Measurements from ENCODE around the gene NEK2. TPM values are rescaled to one million over a fixed set of nuclear protein-coding genes. Genes with fewer than 3 reads are reported as not detected.

The NEK2 gene
- total RNA-seq, 3 donors from 2014 or later (not counting 1 experiment from before 2014, with no cell fraction given), result 0.78 to 1.0 (median 0.99) TPM

DNA sequence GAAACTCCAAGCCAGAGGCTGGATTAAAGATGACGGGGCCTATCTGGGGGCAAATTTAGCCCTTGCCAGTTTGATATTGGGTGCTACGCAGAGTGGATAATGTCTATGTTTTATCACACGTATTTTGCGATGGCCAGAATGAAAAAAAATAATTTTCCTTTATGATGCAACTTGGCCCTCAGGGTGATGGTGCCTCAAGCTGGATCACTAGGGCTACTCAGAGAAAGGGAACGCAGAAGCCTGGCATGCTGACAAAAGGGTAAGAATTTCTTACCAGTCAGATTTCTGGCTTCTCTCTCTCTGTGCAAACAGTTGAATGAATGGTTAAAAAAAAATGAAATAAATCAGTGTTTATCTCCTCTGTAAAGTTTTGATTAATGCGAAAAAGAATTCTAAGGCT, 32.6 kb upstream of the NEK2 start:
- Histone ChIP-seq H3K4me1 (ENCODE audit: control insufficient read depth, insufficient read depth, low read length) (no peaks in the 10 kb centered on the region), H3K4me3 (ENCODE audit: low read length) (no peak overlapping the region), H3K27ac (ENCODE audit: low read length) (no peak overlapping the region), H3K27me3 (ENCODE audit: control insufficient read depth, insufficient read depth, low read length) (no peaks in the 10 kb centered on the region), H3K9me3 (ENCODE audit: control insufficient read depth, insufficient read depth, low read length) (no peaks in the 10 kb centered on the region), H3K36me3 (ENCODE audit: control insufficient read depth, insufficient read depth, low read length) (no peaks in the 10 kb centered on the region)
- Mint-ChIP-seq H3K9me3 (no peaks in the 10 kb centered on the region), H3K27me3 (ENCODE audit: low read depth in 2 of 2) (no peaks in the 10 kb centered on the region), H3K4me1 (no peaks in the 10 kb centered on the region), H3K36me3 (no peaks in the 10 kb centered on the region), H3K4me3 (no peak overlapping the region), H3K27ac (no peak overlapping the region)
- WGBS (ENCODE audit: insufficient coverage), result 97% methylated on average over 6 of the region's 6 CpGs
- intact Hi-C loops (cut with micrococcal nuclease), result no loop called here
- TF ChIP-seq, protein P1, sequence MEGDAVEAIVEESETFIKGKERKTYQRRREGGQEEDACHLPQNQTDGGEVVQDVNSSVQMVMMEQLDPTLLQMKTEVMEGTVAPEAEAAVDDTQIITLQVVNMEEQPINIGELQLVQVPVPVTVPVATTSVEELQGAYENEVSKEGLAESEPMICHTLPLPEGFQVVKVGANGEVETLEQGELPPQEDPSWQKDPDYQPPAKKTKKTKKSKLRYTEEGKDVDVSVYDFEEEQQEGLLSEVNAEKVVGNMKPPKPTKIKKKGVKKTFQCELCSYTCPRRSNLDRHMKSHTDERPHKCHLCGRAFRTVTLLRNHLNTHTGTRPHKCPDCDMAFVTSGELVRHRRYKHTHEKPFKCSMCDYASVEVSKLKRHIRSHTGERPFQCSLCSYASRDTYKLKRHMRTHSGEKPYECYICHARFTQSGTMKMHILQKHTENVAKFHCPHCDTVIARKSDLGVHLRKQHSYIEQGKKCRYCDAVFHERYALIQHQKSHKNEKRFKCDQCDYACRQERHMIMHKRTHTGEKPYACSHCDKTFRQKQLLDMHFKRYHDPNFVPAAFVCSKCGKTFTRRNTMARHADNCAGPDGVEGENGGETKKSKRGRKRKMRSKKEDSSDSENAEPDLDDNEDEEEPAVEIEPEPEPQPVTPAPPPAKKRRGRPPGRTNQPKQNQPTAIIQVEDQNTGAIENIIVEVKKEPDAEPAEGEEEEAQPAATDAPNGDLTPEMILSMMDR (IDR thresholded peaks at IDR 0.05), result no peak
- DNase-seq (no peak), ATAC-seq (no peak)

GRCh38 chr1:211705467-211706091, 30.2 kb upstream of the NEK2 start:
- Mint-ChIP-seq H3K9me3 (no peaks in the 10 kb centered on the region), H3K4me1 (no peaks in the 10 kb centered on the region), H3K4me3 (no peak overlapping the region), H3K36me3 (no peaks in the 10 kb centered on the region), H3K27me3 (ENCODE audit: low read depth in 2 of 2) (peaks cover 0 to 2% of the 10 kb centered on the region in 2 donors), H3K27ac (no peak overlapping the region)
- 84% methylated on average over 5 of the region's 6 CpGs for WGBS (ENCODE audit: insufficient coverage)
- H3K27me3 ChIP-seq (ENCODE audit: control insufficient read depth, insufficient read depth, low read length), result no peaks in the 10 kb centered on the region
- ATAC-seq (no peak), DNase-seq (no peak)
- no peak overlapping the region for H3K27ac ChIP-seq (ENCODE audit: low read length)
- H3K9me3 ChIP-seq (ENCODE audit: control insufficient read depth, insufficient read depth, low read length), result no peaks in the 10 kb centered on the region
- intact Hi-C loops (cut with micrococcal nuclease), result no loop called here
- TF ChIP-seq, protein P1 (IDR thresholded peaks at IDR 0.05), result no peak
- H3K4me1 ChIP-seq (ENCODE audit: control insufficient read depth, insufficient read depth, low read length), result no peaks in the 10 kb centered on the region
- no peak overlapping the region for H3K4me3 ChIP-seq (ENCODE audit: low read length)
- H3K36me3 ChIP-seq (ENCODE audit: control insufficient read depth, insufficient read depth, low read length), result no peaks in the 10 kb centered on the region

DNA sequence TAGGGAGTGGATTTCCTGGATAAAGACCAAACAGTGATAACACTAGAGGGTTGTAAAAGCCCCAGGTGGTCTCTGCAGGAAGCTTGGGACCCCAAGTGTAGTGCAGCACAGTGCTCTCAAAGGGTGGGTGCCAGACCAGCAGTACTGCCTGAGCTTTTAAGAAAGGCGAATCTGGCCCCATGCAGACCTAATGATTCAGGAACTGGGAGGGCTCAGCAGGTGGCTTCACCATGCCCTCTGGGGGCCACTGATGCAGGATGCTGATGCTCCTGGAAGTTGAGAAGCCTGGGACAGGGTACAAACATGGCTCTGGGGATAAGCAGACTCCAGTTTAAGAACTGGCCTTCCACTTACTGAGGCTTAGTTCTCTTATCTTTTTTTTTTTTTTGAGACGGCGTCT, 29.1 kb upstream of the NEK2 start:
- no peaks in the 10 kb centered on the region for H3K9me3 ChIP-seq (ENCODE audit: control insufficient read depth, insufficient read depth, low read length)
- Mint-ChIP-seq H3K4me3 (no peak overlapping the region), H3K27me3 (ENCODE audit: low read depth in 2 of 2) (peaks cover 0 to 3% of the 10 kb centered on the region in 2 donors), H3K36me3 (no peaks in the 10 kb centered on the region), H3K4me1 (no peaks in the 10 kb centered on the region), H3K9me3 (no peaks in the 10 kb centered on the region), H3K27ac (no peak overlapping the region)
- intact Hi-C loops (cut with micrococcal nuclease), result no loop called here
- ATAC-seq, result no peak
- TF ChIP-seq, protein P1 (IDR thresholded peaks at IDR 0.05), result no peak
- H3K36me3 ChIP-seq (ENCODE audit: control insufficient read depth, insufficient read depth, low read length), result no peaks in the 10 kb centered on the region
- no peak overlapping the region for H3K27ac ChIP-seq (ENCODE audit: low read length)
- no peak for DNase-seq
- H3K4me3 ChIP-seq (ENCODE audit: low read length), result no peak overlapping the region
- no peaks in the 10 kb centered on the region for H3K27me3 ChIP-seq (ENCODE audit: control insufficient read depth, insufficient read depth, low read length)
- no peaks in the 10 kb centered on the region for H3K4me1 ChIP-seq (ENCODE audit: control insufficient read depth, insufficient read depth, low read length)
- WGBS (ENCODE audit: insufficient coverage), result 97% methylated on average over 3 of the region's 3 CpGs
